HG03066 (cell line): ENCODE measurements around the gene PCMT1.
"Not testable (repeated sequence)": the region's sequence is repeated elsewhere in the genome, so short reads cannot be mapped to it uniquely, and the experiment has no call there.

Experiments
- ATAC-seq: cut with Tn5 transposase; IDR thresholded peaks from one replicate; pipeline ENCODE4 v1.9.1; 2021; ENCODE audit warnings: low read depth; ENCODE audit not compliant: unreplicated experiment

PCMT1 gene

GRCh38 chr6:149749594-149750135 lies at the start of gene PCMT1:
TSS of gene PCMT1 (plus strand) at chr6:149749741. CDS start at chr6:149749902, 161 bp downstream.
- ATAC-seq: peak; percentile 78

- no peak for ATAC-seq
Measured at GRCh38 chr6:149701714-149702113, 47.8 kb upstream of the PCMT1 start.

GRCh38 chr6:149711711-149712110 lies 37.8 kb upstream of the PCMT1 start:
- no peak for ATAC-seq

GRCh38 chr6:149714442-149714841 lies 35.1 kb upstream of the PCMT1 start:
- ATAC-seq: no peak

- ATAC-seq: no peak
Measured at GRCh38 chr6:149716181-149716963, 33.2 kb upstream of the PCMT1 start.

GRCh38 chr6:149717255-149717587 lies 32.3 kb upstream of the PCMT1 start:
- ATAC-seq: no peak

- peak; percentile 90 for ATAC-seq
Measured at GRCh38 chr6:149717588-149718458, 31.7 kb upstream of the PCMT1 start, which contains the start of gene LATS1. TSS of gene LATS1 (minus strand) at chr6:149718101. CDS start at chr6:149702126, 15,975 bp downstream.

GRCh38 chr6:149719531-149719930 lies 30.0 kb upstream of the PCMT1 start:
- no peak for ATAC-seq

GRCh38 chr6:149723262-149723661 lies 26.3 kb upstream of the PCMT1 start:
- no peak for ATAC-seq

- ATAC-seq: peak; percentile 56
Measured at GRCh38 chr6:149723771-149724417, 25.6 kb upstream of the PCMT1 start.

GRCh38 chr6:149725785-149726184 lies 23.8 kb upstream of the PCMT1 start:
- no peak for ATAC-seq

GRCh38 chr6:149727793-149728498 lies 21.6 kb upstream of the PCMT1 start:
- ATAC-seq: no peak

- ATAC-seq: no peak
Measured at GRCh38 chr6:149728499-149729234, 20.9 kb upstream of the PCMT1 start.

GRCh38 chr6:149729824-149730223 lies 19.7 kb upstream of the PCMT1 start:
- no peak for ATAC-seq

- ATAC-seq: no peak
Measured at GRCh38 chr6:149733089-149733720, 16.3 kb upstream of the PCMT1 start.

GRCh38 chr6:149734915-149735314 lies 14.6 kb upstream of the PCMT1 start:
- no peak for ATAC-seq

- not testable (repeated sequence) for ATAC-seq
Measured at GRCh38 chr6:149745252-149745651, 4.3 kb upstream of the PCMT1 start.

- ATAC-seq: peak; percentile 50
Measured at GRCh38 chr6:149746147-149746946, 3.2 kb upstream of the PCMT1 start, which contains the start of gene NUP43. TSS of gene NUP43 (minus strand) at chr6:149746529. CDS start at chr6:149746495, 34 bp downstream.
